HEK293 (cell line): ENCODE measurements around the gene SLC2A5.

Experiments
- CTCF ChIP-seq: fragments of 450-650 bp; formaldehyde crosslinking; IDR thresholded peaks from 2 replicates; pipeline ENCODE4 v1.5.1; 2016; ENCODE audit warnings: missing biosample characterization, missing genetic modification characterization
- REST ChIP-seq: fragments of 450-650 bp; formaldehyde crosslinking; IDR thresholded peaks from 2 replicates; pipeline ENCODE4 v1.5.1; 2016; ENCODE audit warnings: missing biosample characterization, missing genetic modification characterization
- TSHZ1 ChIP-seq: fragments of 450-650 bp; formaldehyde crosslinking; IDR thresholded peaks from 2 replicates; pipeline ENCODE4 v1.5.1; 2016; ENCODE audit warnings: missing biosample characterization, missing genetic modification characterization, borderline replicate concordance
- YY1 ChIP-seq: fragments of 450-650 bp; formaldehyde crosslinking; IDR thresholded peaks from 2 replicates; pipeline ENCODE4 v1.5.1; 2018; ENCODE audit warnings: missing biosample characterization, missing genetic modification characterization
- ZEB2 ChIP-seq: fragments of 450-650 bp; formaldehyde crosslinking; IDR thresholded peaks from 2 replicates; pipeline ENCODE4 v1.5.1; 2016; ENCODE audit warnings: missing biosample characterization, missing genetic modification characterization
- ZFP41 ChIP-seq: fragments of 450-650 bp; formaldehyde crosslinking; IDR thresholded peaks from 2 replicates; pipeline ENCODE4 v1.5.1; 2016; ENCODE audit warnings: missing biosample characterization, missing genetic modification characterization, borderline replicate concordance
- ZNF311 ChIP-seq: fragments of 450-650 bp; formaldehyde crosslinking; IDR thresholded peaks from 2 replicates; pipeline ENCODE4 v1.5.1; 2017; ENCODE audit warnings: missing biosample characterization, missing genetic modification characterization, borderline replicate concordance
- ZNF335 ChIP-seq: fragments of 450-650 bp; formaldehyde crosslinking; conservative IDR thresholded peaks from 2 replicates; pipeline ENCODE4 v1.5.1; 2016; ENCODE audit warnings: missing biosample characterization, missing genetic modification characterization
- ZNF473 ChIP-seq: fragments of 450-650 bp; formaldehyde crosslinking; IDR thresholded peaks from 2 replicates; pipeline ENCODE4 v1.5.1; 2017; ENCODE audit warnings: missing biosample characterization, missing genetic modification characterization
- ZNF549 ChIP-seq: fragments of 450-650 bp; IDR thresholded peaks from 2 replicates; pipeline ENCODE4 v1.5.1; 2018; ENCODE audit warnings: missing biosample characterization, missing genetic modification characterization, mild to moderate bottlenecking, inconsistent platforms, moderate library complexity
- ZNF777 ChIP-seq: fragments of 450-650 bp; formaldehyde crosslinking; IDR thresholded peaks from 2 replicates; pipeline ENCODE4 v1.5.1; 2017; ENCODE audit warnings: missing biosample characterization, missing genetic modification characterization, borderline replicate concordance
- TF ChIP-seq, protein P1 (sequence below): fragments of 450-650 bp; formaldehyde crosslinking; IDR thresholded peaks from 2 replicates; pipeline ENCODE4 v1.5.1; 2016; ENCODE audit warnings: missing biosample characterization, missing genetic modification characterization
- TF ChIP-seq, protein P2 (sequence below): fragments of 450-650 bp; formaldehyde crosslinking; IDR thresholded peaks from 2 replicates; pipeline ENCODE4 v1.5.1; 2016; ENCODE audit warnings: missing biosample characterization, missing genetic modification characterization

GRCh38 chr1:9058465-9058864 is 11.0 kb downstream of the SLC2A5 start:
- TF ChIP-seq CTCF, result no peak
- TF ChIP-seq ZEB2 (tag by site-specific recombination), result no peak
- no peak for TF ChIP-seq ZNF335 (tag by site-specific recombination)
- no peak for TF ChIP-seq ZNF311 (tag by site-specific recombination)
- TF ChIP-seq REST (tag by site-specific recombination), result no peak
- TF ChIP-seq, protein P1, sequence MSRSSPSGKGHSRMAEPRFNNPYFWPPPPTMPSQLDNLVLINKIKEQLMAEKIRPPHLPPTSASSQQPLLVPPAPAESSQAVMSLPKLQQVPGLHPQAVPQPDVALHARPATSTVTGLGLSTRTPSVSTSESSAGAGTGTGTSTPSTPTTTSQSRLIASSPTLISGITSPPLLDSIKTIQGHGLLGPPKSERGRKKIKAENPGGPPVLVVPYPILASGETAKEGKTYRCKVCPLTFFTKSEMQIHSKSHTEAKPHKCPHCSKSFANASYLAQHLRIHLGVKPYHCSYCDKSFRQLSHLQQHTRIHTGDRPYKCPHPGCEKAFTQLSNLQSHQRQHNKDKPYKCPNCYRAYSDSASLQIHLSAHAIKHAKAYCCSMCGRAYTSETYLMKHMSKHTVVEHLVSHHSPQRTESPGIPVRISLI (tag by site-specific recombination), result no peak
- TF ChIP-seq TSHZ1 (tag by site-specific recombination), result no peak
- no peak for TF ChIP-seq ZNF473
- no peak for TF ChIP-seq ZNF549 (tag by site-specific recombination)
- TF ChIP-seq, protein P2, sequence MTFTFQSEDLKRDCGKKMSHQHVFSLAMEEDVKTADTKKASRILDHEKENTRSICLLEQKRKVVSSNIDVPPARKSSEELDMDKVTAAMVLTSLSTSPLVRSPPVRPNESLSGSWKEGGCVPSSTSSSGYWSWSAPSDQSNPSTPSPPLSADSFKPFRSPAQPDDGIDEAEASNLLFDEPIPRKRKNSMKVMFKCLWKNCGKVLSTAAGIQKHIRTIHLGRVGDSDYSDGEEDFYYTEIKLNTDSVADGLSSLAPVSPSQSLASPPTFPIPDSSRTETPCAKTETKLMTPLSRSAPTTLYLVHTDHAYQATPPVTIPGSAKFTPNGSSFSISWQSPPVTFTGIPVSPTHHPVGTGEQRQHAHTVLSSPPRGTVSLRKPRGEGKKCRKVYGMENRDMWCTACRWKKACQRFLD (tag by site-specific recombination), result no peak
- no peak for TF ChIP-seq ZNF777 (tag by site-specific recombination)
- no peak for TF ChIP-seq YY1
- TF ChIP-seq ZFP41, result no peak
